Dedifferentiated amniotic fluid mesenchymal stem cell (primary cell): ENCODE data around the gene DYNC2H1.
"Not testable (repeated sequence)": the region's sequence is repeated elsewhere in the genome, so short reads cannot be mapped to it uniquely, and the experiment has no call there.

Source experiments
- DNase-seq: peaks from one replicate; pipeline ENCODE4 v3.0.0-alpha.2; 2016; ENCODE audit errors: extremely low spot score

Gene DYNC2H1

GRCh38 chr11:103370076-103370475 lies 260.9 kb downstream of the DYNC2H1 start:
- DNase-seq = no peak

- no peak for DNase-seq
Observed at GRCh38 chr11:103372906-103373305, 263.7 kb downstream of the DYNC2H1 start.

- DNase-seq = not testable (repeated sequence)
Observed at GRCh38 chr11:103374227-103374626, 265.0 kb downstream of the DYNC2H1 start.

GRCh38 chr11:103378931-103379330 lies 269.7 kb downstream of the DYNC2H1 start:
- DNase-seq = peak; percentile 45

GRCh38 chr11:103380031-103380430 lies 270.8 kb downstream of the DYNC2H1 start:
- no peak for DNase-seq

- DNase-seq = no peak
Observed at GRCh38 chr11:103384652-103385051, 275.4 kb downstream of the DYNC2H1 start.

GRCh38 chr11:103395612-103396011 lies 286.4 kb downstream of the DYNC2H1 start:
- DNase-seq = no peak

- no peak for DNase-seq
Observed at GRCh38 chr11:103396237-103396636, 287.0 kb downstream of the DYNC2H1 start.

GRCh38 chr11:103397369-103397768 lies 288.1 kb downstream of the DYNC2H1 start:
- DNase-seq = peak; percentile 39

- no peak for DNase-seq
Observed at GRCh38 chr11:103398829-103399228, 289.6 kb downstream of the DYNC2H1 start.

GRCh38 chr11:103406357-103406756 lies 297.1 kb downstream of the DYNC2H1 start:
- DNase-seq = no peak

GRCh38 chr11:103407641-103408040 lies 298.4 kb downstream of the DYNC2H1 start:
- DNase-seq = no peak

GRCh38 chr11:103413266-103413888 lies 304.2 kb downstream of the DYNC2H1 start:
- DNase-seq = no peak

- DNase-seq = no peak
Observed at GRCh38 chr11:103418014-103418413, 308.8 kb downstream of the DYNC2H1 start.

- no peak for DNase-seq
Observed at GRCh38 chr11:103420593-103420992, 311.4 kb downstream of the DYNC2H1 start.

- DNase-seq = peak; percentile 88
Observed at GRCh38 chr11:103433386-103434072, 324.3 kb downstream of the DYNC2H1 start.

GRCh38 chr11:103434073-103434411 lies 324.8 kb downstream of the DYNC2H1 start:
- no peak for DNase-seq

GRCh38 chr11:103436131-103436770 lies 327.0 kb downstream of the DYNC2H1 start:
- DNase-seq = no peak

- no peak for DNase-seq
Observed at GRCh38 chr11:103441021-103441420, 331.8 kb downstream of the DYNC2H1 start.

GRCh38 chr11:103448966-103449365 lies 339.7 kb downstream of the DYNC2H1 start:
- DNase-seq = no peak

- no peak for DNase-seq
Observed at GRCh38 chr11:103450241-103450640, 341.0 kb downstream of the DYNC2H1 start.

- no peak for DNase-seq
Observed at GRCh38 chr11:103453126-103453525, 343.9 kb downstream of the DYNC2H1 start.
